A549 (cell line): ENCODE results near the gene CTSC. TPM values are rescaled to one million over a fixed set of nuclear protein-coding genes. Genes with fewer than 3 reads are reported as not detected.

ENCODE experiments used
- ATAC-seq, 2 experiments: fragments of 200-7000 bp in 1 of 2; fragments of >200 bp in 1 of 2; cut with Nextera tagmentation in 1 of 2; cut with Tn5 transposase in 1 of 2; 3 replicates each; pipeline versions ENCODE4 v1.8.0 to v1.9.1; 2018 to 2020; ENCODE audit warnings: mild to moderate bottlenecking in 1 of 2, moderate library complexity in 1 of 2
- CTCF ChIA-PET: fragments of 300-600 bp; sonication (Branson Sonifier 250); formaldehyde crosslinking; extraction: SDS; loops from one replicate; lab custom pipeline; 2021; ENCODE audit warnings: antibody characterized with exemption, inconsistent platforms; lab: Yijun Ruan, JAX
- POLR2A ChIA-PET: fragments of 350-600 bp; formaldehyde crosslinking; extraction: SDS; loops from one replicate; lab custom pipeline; 2021; ENCODE audit warnings: antibody characterized with exemption, inconsistent platforms; lab: Yijun Ruan, JAX
- DNase-seq, 2 experiments: peaks; one replicate each; pipeline versions ENCODE4 v3.0.0 to v3.0.0-alpha.2; 2011 to 2016; ENCODE audit warnings: low read depth in 1 of 2, low spot score in 1 of 2
- FAIRE-seq: peaks from 2 replicates; lab custom pipeline; 2011; peaks lifted over from hg19 to GRCh38; lab: Jason Lieb, UNC
- H3K27ac ChIP-seq, 2 experiments: fragments of >200 bp; sonication (Bioruptor Twin); formaldehyde crosslinking; 3 replicates each; pipeline ENCODE4 v1.5.1; 2016 to 2017
- H3K4me1 ChIP-seq: fragments of >200 bp; sonication (Bioruptor Twin); formaldehyde crosslinking; 3 replicates; pipeline ENCODE4 v1.6.1; 2016
- H3K4me2 ChIP-seq: fragments of >200 bp; sonication (Bioruptor Twin); formaldehyde crosslinking; 3 replicates; pipeline ENCODE4 v1.6.1; 2016
- H3K4me3 ChIP-seq: fragments of >200 bp; sonication (Bioruptor Twin); formaldehyde crosslinking; 3 replicates; pipeline ENCODE4 v1.5.1; 2016
- H3K9me3 ChIP-seq: fragments of >200 bp; sonication (Bioruptor Twin); formaldehyde crosslinking; 3 replicates; pipeline ENCODE4 v1.6.1; 2016
- ATOH8 ChIP-seq: fragments of 250-450 bp; sonication (Bioruptor Pico); IDR thresholded peaks from 2 replicates; pipeline ENCODE4 v1.5.0; 2020; ENCODE audit warnings: low read depth, mild to moderate bottlenecking, moderate library complexity
- BCL3 ChIP-seq: fragments of >200 bp; sonication (Bioruptor Twin); formaldehyde crosslinking; IDR thresholded peaks from 3 replicates; pipeline ENCODE4 v1.6.1; 2016
- BHLHE40 ChIP-seq: IDR thresholded peaks from 2 replicates; pipeline ENCODE4 v1.6.1; 2012; ENCODE audit warnings: low read depth, low read length, inconsistent platforms
- CBX2 ChIP-seq: fragments of 200-600 bp; sonication (generic); IDR thresholded peaks from 2 replicates; pipeline ENCODE4 v1.6.1; 2016; ENCODE audit warnings: low read depth, mild to moderate bottlenecking, borderline replicate concordance
- CEBPB ChIP-seq, 2 experiments: fragments of >200 bp in 1 of 2; sonication (Bioruptor Twin) in 1 of 2; formaldehyde crosslinking in 1 of 2; IDR thresholded peaks; 2 replicates each; pipeline ENCODE4 v1.6.1; 2012 to 2016
- CTCF ChIP-seq: fragments of >200 bp; sonication (Bioruptor Twin); formaldehyde crosslinking; IDR thresholded peaks from 3 replicates; pipeline ENCODE4 v1.5.1; 2016
- EHMT2 ChIP-seq: fragments of 200-600 bp; sonication (generic); IDR thresholded peaks from 2 replicates; pipeline ENCODE4 v1.6.1; 2016; ENCODE audit warnings: antibody characterized with exemption, low read depth, mild to moderate bottlenecking, moderate library complexity
- EP300 ChIP-seq, 2 experiments: fragments of >200 bp; sonication (Bioruptor Twin); formaldehyde crosslinking; IDR thresholded peaks; 2 replicates in 1 of 2; 3 replicates in 1 of 2; pipeline ENCODE4 v1.6.1; 2016 to 2017
- FOSB ChIP-seq: fragments of 250-450 bp; sonication (Bioruptor Pico); IDR thresholded peaks from 2 replicates; pipeline ENCODE4 v1.5.0; 2020; ENCODE audit warnings: mild to moderate bottlenecking, moderate library complexity
- FOSL2 ChIP-seq, 2 experiments: fragments of 450-650 bp in 1 of 2; fragments of >200 bp in 1 of 2; sonication (Bioruptor Twin) in 1 of 2; formaldehyde crosslinking; IDR thresholded peaks; 2 replicates each; pipeline versions ENCODE4 v1.5.0 to v1.6.1; 2016 to 2020; ENCODE audit warnings: mild to moderate bottlenecking in 1 of 2, moderate library complexity in 1 of 2
- FOXS1 ChIP-seq: fragments of 250-450 bp; sonication (Bioruptor Pico); IDR thresholded peaks from 2 replicates; pipeline ENCODE4 v1.5.0; 2020; ENCODE audit warnings: mild to moderate bottlenecking, moderate library complexity
- HDAC2 ChIP-seq: fragments of 200-600 bp; sonication (generic); IDR thresholded peaks from 2 replicates; pipeline ENCODE4 v1.6.1; 2016
- HMGXB4 ChIP-seq: fragments of 250-450 bp; sonication (Bioruptor Pico); IDR thresholded peaks from 2 replicates; pipeline ENCODE4 v1.5.0; 2021; ENCODE audit warnings: mild to moderate bottlenecking, moderate library complexity, borderline replicate concordance
- JUN ChIP-seq, 2 experiments: fragments of >200 bp; sonication (Bioruptor Twin); formaldehyde crosslinking; IDR thresholded peaks; 2 replicates in 1 of 2; 3 replicates in 1 of 2; pipeline ENCODE4 v1.6.1; 2016 to 2017
- MAX ChIP-seq: IDR thresholded peaks from 2 replicates; pipeline ENCODE4 v1.6.1; 2012
- MYC ChIP-seq: IDR thresholded peaks from 2 replicates; pipeline ENCODE4 v1.6.1; 2012; ENCODE audit warnings: mild to moderate bottlenecking, inconsistent platforms, low read length, improper control_type of control experiment, borderline replicate concordance
- NPAS2 ChIP-seq: fragments of 250-450 bp; sonication (Bioruptor Pico); IDR thresholded peaks from 2 replicates; pipeline ENCODE4 v1.8.0; 2022; ENCODE audit warnings: mild to moderate bottlenecking, moderate library complexity, borderline replicate concordance
- NR3C1 ChIP-seq: fragments of >200 bp; sonication (Bioruptor Twin); formaldehyde crosslinking; IDR thresholded peaks from 3 replicates; pipeline ENCODE4 v1.6.1; 2017
- POLR2AphosphoS2 ChIP-seq: conservative IDR thresholded peaks from 2 replicates; pipeline ENCODE4 v1.6.1; 2012; ENCODE audit warnings: low read length, improper control_type of control experiment, inconsistent platforms
- RCOR1 ChIP-seq: fragments of 150-350 bp; IDR thresholded peaks from 2 replicates; pipeline ENCODE4 v1.6.1; 2014; ENCODE audit warnings: antibody characterized with exemption, low read length, low read depth
- SMC3 ChIP-seq: fragments of >200 bp; sonication (Bioruptor Twin); formaldehyde crosslinking; IDR thresholded peaks from 3 replicates; pipeline ENCODE4 v1.6.1; 2018; ENCODE audit warnings: inconsistent platforms
- SREBF2 ChIP-seq: fragments of 450-650 bp; IDR thresholded peaks from 2 replicates; pipeline ENCODE4 v1.6.1; 2014; ENCODE audit warnings: mild to moderate bottlenecking, moderate library complexity
- ZC3H11A ChIP-seq: fragments of 450-650 bp; IDR thresholded peaks from 2 replicates; pipeline ENCODE4 v1.6.1; 2014; ENCODE audit warnings: antibody characterized with exemption, mild to moderate bottlenecking
- ZNF302 ChIP-seq: fragments of 250-450 bp; sonication (Bioruptor Pico); IDR thresholded peaks from 2 replicates; pipeline ENCODE4 v1.9.0; 2021; ENCODE audit warnings: inconsistent platforms, mild to moderate bottlenecking, moderate library complexity
- WGBS: methylation state at CpG from one replicate; pipeline ENCODE4 v1.1.6; 2017; ENCODE audit errors: missing lambda C conversion rate; 5-methylcytosine and 5-hydroxymethylcytosine counted together
- polyA plus RNA-seq, 4 experiments: library from polyadenylated mRNA; depleted of rRNA in 3 of 4; stranded (reverse); fragments of >200 nt; fragmentation: RNase III in 1 of 4; extraction: RNeasy Plus Mini Kit Qiagen cat#74134 plus additional on column Dnase treatment in 1 of 4; gene quantifications; 2 replicates in 3 of 4; 3 replicates in 1 of 4; pipeline ENCODE4 v1.2.3, GENCODE V29; 2011 to 2017

Gene CTSC
- polyA plus RNA-seq, 2 of the 4 experiments (the other 2 are of a cell fraction), result 50.0 to 118 TPM

GRCh38 chr11:88317536-88317935 lies 20.0 kb downstream of the CTSC start (continued):
- TF ChIP-seq HMGXB4 (CRISPR knock-in tag), result no peak
- TF ChIP-seq, all 56 proteins: peak for 0

- Histone ChIP-seq H3K4me2 (no peak overlapping the region), H3K9me3 (no peaks in the 10 kb centered on the region), H3K27ac (no peak overlapping the region), H3K4me1 (0 out of 3 replicates have a peak, but pooled peaks cover 7% of the 10 kb centered on the region), H3K4me3 (no peak overlapping the region)
- CTCF ChIA-PET, result no interaction called here
- DNase-seq (no peak), FAIRE-seq (no peak), ATAC-seq (no peak)
- TF ChIP-seq HMGXB4 (CRISPR knock-in tag) (no peak), MYC (no peak), NR3C1 (no peak), NPAS2 (CRISPR knock-in tag) (no peak), CEBPB (IDR thresholded peaks at IDR 0.05) (no peak), EHMT2 (no peak), SREBF2 (no peak), BHLHE40 (no peak), RCOR1 (no peak), FOXS1 (CRISPR knock-in tag) (no peak), MAX (no peak), POLR2AphosphoS2 (no peak)
- WGBS, result 74% methylated on average over 5 of the region's 5 CpGs
- POLR2A ChIA-PET, result no interaction called here
Observed at GRCh38 chr11:88315981-88316441, 21.5 kb downstream of the CTSC start.

GRCh38 chr11:88315015-88315414 lies 22.5 kb downstream of the CTSC start:
- POLR2A ChIA-PET, result no interaction called here
- no peaks in the 10 kb centered on the region for H3K9me3 ChIP-seq
- H3K27ac ChIP-seq, result no peak overlapping the region
- FAIRE-seq, result no peak
- H3K4me3 ChIP-seq, result no peak overlapping the region
- H3K4me2 ChIP-seq, result no peak overlapping the region
- DNase-seq, result no peak
- CTCF ChIA-PET, result no interaction called here
- TF ChIP-seq FOSB (CRISPR knock-in tag), result no peak
- TF ChIP-seq BHLHE40, result no peak
- TF ChIP-seq ZNF302, result no peak
- no peak for TF ChIP-seq EHMT2
- no peak for TF ChIP-seq BCL3
- no peak for TF ChIP-seq JUN (IDR thresholded peaks at IDR 0.05)
- TF ChIP-seq ATOH8 (CRISPR knock-in tag), result no peak
- TF ChIP-seq CBX2, result no peak
- no peak for TF ChIP-seq EP300 (IDR thresholded peaks at IDR 0.05)
- TF ChIP-seq MYC, result no peak
- TF ChIP-seq SMC3, result no peak
- TF ChIP-seq CTCF, result no peak
- no peak for TF ChIP-seq FOSL2 (IDR thresholded peaks at IDR 0.05)
- TF ChIP-seq FOSL2 (CRISPR knock-in tag; IDR thresholded peaks at IDR 0.05), result no peak
- TF ChIP-seq HDAC2, result no peak
- no peak for TF ChIP-seq ZC3H11A
- TF ChIP-seq CEBPB (IDR thresholded peaks at IDR 0.05), result no peak
- ATAC-seq, result no peak
- 65% methylated on average over 2 of the region's 2 CpGs for WGBS
- H3K4me1 ChIP-seq, result 0 out of 3 replicates have a peak, but pooled peaks cover 3% of the 10 kb centered on the region
